BJ (cell line): Measurements from ENCODE around the gene GDI1. TPM values are rescaled to one million over a fixed set of nuclear protein-coding genes. Genes with fewer than 3 reads are reported as not detected.
A peak's percentile ranks its signal among the peaks of the same experiment; 100 is the strongest.

Experiments used
- CTCF ChIA-PET: fragments of 350-600 bp; formaldehyde crosslinking; extraction: SDS; loops from one replicate; lab custom pipeline; 2021; ENCODE audit warnings: antibody characterized with exemption, inconsistent platforms; lab: Yijun Ruan, JAX
- POLR2A ChIA-PET: fragments of 300-600 bp; sonication (Branson Sonifier 250); formaldehyde crosslinking; extraction: SDS; loops from one replicate; lab custom pipeline; 2021; ENCODE audit warnings: antibody characterized with exemption; lab: Charles Lee
- DNase-seq: peaks from one replicate; pipeline ENCODE4 v3.0.0-alpha.2; 2011; ENCODE audit warnings: low read depth
- H3K27me3 ChIP-seq: 2 replicates; pipeline ENCODE4 v1.6.0; 2011; ENCODE audit warnings: low read length; ENCODE audit not compliant: control insufficient read depth, insufficient read depth
- H3K36me3 ChIP-seq: 2 replicates; pipeline ENCODE4 v1.5.1; 2011; ENCODE audit warnings: low read length; ENCODE audit not compliant: control insufficient read depth, insufficient read depth
- H3K4me3 ChIP-seq: 2 replicates; pipeline ENCODE4 v1.5.1; 2011; ENCODE audit warnings: low read depth, mild to moderate bottlenecking, control low read depth, low read length
- CTCF ChIP-seq: IDR thresholded peaks from 2 replicates; pipeline ENCODE4 v1.5.1; 2011; ENCODE audit warnings: low read depth, mild to moderate bottlenecking, control low read depth, inconsistent platforms, low read length, moderate library complexity; ENCODE audit not compliant: insufficient read depth
- polyA plus RNA-seq: library from polyadenylated mRNA; depleted of rRNA; stranded (reverse); fragments of >200 nt; gene quantifications from 2 replicates; pipeline ENCODE4 v1.2.3, GENCODE V29; 2011

The GDI1 gene
- polyA plus RNA-seq, 1 experiment = 216 TPM

DNA sequence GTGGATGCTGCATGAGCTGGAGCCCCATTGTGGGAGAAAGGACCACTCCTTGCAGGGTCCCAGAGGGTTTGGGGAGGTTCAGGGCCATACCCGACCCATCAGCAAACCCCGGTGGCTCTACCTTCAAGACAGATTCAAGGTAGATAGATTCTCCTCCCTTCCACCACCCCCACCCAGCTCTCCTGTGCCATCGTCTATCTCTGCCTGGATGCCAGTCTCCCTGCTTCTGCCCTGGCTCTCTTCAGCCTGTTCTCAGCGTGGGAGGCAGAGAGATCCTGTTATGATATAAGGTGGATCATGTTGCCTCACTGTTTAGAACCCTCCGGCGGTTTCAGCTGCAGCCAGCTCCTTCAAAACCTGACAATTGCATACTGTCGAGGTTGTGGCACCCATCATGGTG, 36.7 kb downstream of the GDI1 start:
- no peak for DNase-seq
- H3K4me3 ChIP-seq = no peak overlapping the region
- H3K27me3 ChIP-seq = no peaks in the 10 kb centered on the region
- TF ChIP-seq CTCF = no peak
- POLR2A ChIA-PET = interaction anchor here (0.6 kb wide), 1 partner anchor 17 kb away, joined by 3 read pairs; no protein-coding TSS in a partner anchor
- H3K36me3 ChIP-seq = peaks cover 17% of the 10 kb centered on the region
- CTCF ChIA-PET = interaction anchor here (1.0 kb wide), 1 partner anchor 75 kb away, joined by 3 read pairs; no protein-coding TSS in a partner anchor

DNA sequence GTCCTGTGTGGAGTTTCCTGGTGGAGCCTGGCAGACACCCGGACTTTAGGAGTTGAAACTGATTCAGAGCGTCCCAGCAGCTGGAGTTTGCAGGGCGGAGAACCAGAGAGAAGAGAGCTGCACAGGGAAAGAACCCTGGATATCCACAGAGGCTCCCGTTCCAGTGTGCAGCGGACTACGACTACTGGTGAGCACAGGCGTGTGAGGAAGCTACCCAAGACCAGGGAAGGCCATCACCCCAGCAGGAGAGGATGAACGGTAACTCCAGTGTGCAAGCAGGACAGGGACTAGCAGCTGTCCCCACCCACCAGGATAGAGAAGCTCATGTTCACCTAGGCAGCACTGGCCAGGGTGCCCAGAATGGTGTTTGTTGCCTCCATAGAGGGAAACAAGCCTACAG, 39.9 kb downstream of the GDI1 start:
- DNase-seq = no peak
- POLR2A ChIA-PET = no interaction called here
- TF ChIP-seq CTCF = no peak
- peaks cover 2% of the 10 kb centered on the region for H3K36me3 ChIP-seq
- no peaks in the 10 kb centered on the region for H3K27me3 ChIP-seq
- no peak overlapping the region for H3K4me3 ChIP-seq
- CTCF ChIA-PET = interaction anchor here (0.9 kb wide), 1 partner anchor 103 kb away, joined by 3 read pairs; no protein-coding TSS in a partner anchor

DNA sequence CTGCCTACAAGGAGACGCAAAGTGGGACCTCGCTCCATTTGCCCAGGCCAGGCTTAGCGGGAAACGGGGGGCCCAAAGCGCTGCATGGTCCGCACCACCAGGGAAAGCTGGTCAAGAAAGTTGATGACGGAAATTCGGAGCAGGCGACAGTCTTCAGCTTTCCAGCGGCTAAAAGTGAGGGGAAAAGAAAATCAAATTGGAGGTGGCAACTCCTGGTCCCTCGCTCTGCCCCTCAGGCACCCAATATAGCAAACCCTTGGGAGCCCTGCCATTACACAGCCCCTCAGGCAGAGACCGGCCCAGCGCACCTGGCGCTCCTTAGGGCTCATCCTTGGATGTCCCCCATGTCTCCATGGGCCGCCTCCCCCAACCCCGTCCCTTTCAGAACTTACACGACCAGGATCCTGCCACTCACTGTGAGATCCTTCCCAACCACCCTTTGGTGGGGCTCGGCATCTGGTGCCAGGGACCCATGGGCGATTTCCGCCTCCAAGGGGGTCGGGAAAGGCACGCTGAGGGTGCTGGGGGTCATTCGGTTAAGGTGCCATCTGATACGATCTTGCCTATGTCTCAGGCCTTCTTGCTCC, 41.0 kb downstream of the GDI1 start:
- POLR2A ChIA-PET = no interaction called here
- Histone ChIP-seq H3K36me3 (peaks cover 2% of the 10 kb centered on the region; the same call in 1 of the 2 replicates), H3K4me3 (peak overlapping the region; percentile 43), H3K27me3 (no peaks in the 10 kb centered on the region)
- TF ChIP-seq CTCF = no peak
- CTCF ChIA-PET = no interaction called here
- DNase-seq = no peak

DNA sequence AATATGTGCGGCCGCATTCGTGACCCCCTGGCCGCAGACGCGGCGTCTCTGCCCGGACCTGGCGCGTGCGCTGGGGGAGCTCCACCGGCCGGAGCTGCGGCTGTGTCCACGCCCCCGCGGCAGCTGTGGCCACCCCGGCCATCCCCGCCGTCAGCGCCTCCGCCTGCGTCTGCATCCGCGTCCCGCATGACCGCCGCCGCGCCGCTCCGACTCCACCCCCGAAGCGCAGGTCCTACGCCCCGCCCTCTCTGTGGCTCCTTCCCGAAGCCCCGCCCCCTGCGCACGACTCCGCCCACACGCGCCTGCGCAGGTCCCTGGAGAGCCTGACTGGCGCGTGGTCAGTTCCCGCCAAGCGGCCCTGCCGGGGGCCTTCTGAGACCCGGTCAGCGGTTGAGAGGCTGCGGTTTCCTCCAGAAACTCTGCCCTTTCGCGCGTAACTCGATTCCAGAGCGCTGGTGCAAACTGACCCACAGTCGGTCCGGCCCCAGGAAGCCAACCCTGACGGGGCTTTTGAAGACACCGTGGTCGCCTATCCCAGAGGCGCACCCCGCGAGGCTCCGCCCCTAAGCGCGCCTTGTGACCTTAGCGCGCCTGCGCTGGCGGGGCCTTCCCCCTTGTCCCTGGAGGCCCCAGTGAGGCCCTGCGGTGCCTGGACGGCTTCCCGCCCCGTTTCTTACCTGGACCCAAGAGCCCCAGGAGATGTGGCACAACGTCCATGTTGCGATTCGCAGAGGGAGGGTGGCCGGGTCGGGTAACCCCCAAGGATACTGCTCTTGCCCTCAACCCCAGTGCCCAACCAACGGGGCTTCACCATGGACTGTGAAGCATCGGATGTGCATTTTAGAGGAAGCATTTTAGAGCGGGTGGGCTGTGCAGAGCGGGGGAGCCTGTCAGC, 42.0 kb downstream of the GDI1 start, which contains the start of gene LAGE3:
Gene LAGE3, minus strand, starts transcription at position 554 of the 895 bp plus-strand sequence. Its CDS starts 366 bp downstream, at position 188.
- Histone ChIP-seq H3K4me3 (peak within 1 kb of the TSS; percentile 43), H3K36me3 (peaks cover 2% of the 10 kb centered on the region; the same call in 1 of the 2 replicates), H3K27me3 (no peaks in the 10 kb centered on the region)
- no peak for TF ChIP-seq CTCF
- peak; percentile 53 for DNase-seq
- ChIA-PET CTCF (no interaction called here), POLR2A (no interaction called here)

DNA sequence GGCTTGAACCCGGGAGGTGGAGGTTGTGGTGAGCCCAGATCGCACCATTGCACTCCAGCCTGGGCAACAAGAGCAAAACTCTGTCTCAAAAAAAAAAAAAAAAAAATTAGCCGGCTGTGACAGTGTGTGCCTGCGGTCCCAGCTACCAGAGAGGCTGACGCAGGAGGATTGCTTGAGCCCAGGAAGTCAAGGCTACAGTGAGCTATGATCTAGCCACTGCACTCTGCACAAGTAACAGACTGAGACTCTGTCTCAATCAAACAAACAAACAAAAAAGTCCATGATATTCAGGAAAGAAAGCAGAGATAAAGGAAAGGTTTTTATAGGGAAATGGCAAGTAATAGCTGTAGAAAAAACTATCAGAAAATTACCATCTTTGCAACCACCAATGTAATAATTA, 44.2 kb downstream of the GDI1 start:
- Histone ChIP-seq H3K36me3 (peaks cover 3% of the 10 kb centered on the region), H3K4me3 (no peak overlapping the region), H3K27me3 (no peaks in the 10 kb centered on the region)
- no peak for DNase-seq
- no peak for TF ChIP-seq CTCF
- ChIA-PET CTCF (no interaction called here), POLR2A (no interaction called here)
